Esophagus squamous epithelium (tissue), 4 donors: Measurements from ENCODE around the gene PTPN5.

Experiments
- CTCF ChIP-seq, 6 experiments: fragments of 450-650 bp in 4 of 6; fragments of 200-600 bp in 2 of 6; sonication (generic) in 2 of 6; IDR thresholded peaks; one replicate each; pipeline ENCODE4 v1.5.1; 2016 to 2019; ENCODE audit warnings: antibody characterized with exemption in 6 of 6, mild to moderate bottlenecking in 4 of 6, moderate library complexity in 4 of 6
- POLR2A ChIP-seq, 4 donors: fragments of 450-650 bp; IDR thresholded peaks; one replicate each; pipeline ENCODE4 v1.6.1; 2017; ENCODE audit warnings: antibody characterized with exemption in 4 of 4, mild to moderate bottlenecking in 4 of 4, moderate library complexity in 3 of 4

GRCh38 chr11:18699848-18700261, 91.7 kb downstream of the PTPN5 start:
- TF ChIP-seq CTCF (IDR thresholded peaks at IDR 0.05) (no peak), POLR2A (IDR thresholded peaks at IDR 0.05) (no peak)
